ENCODE results near the gene CHST8. TPM values are rescaled to one million over a fixed set of nuclear protein-coding genes. Genes with fewer than 3 reads are reported as not detected.
"Not testable (repeated sequence)": the region's sequence is repeated elsewhere in the genome, so short reads cannot be mapped to it uniquely, and the experiment has no call there.

Gene CHST8
- total RNA-seq, 1 donor from 2014 or later: 26.6 TPM

GRCh38 chr19:33660410-33661124, 38.8 kb downstream of the CHST8 start:
- peaks cover 5% of the 10 kb centered on the region for H3K27me3 Mint-ChIP-seq (ENCODE audit: low read depth)
- H3K4me3 Mint-ChIP-seq: no peak overlapping the region
- H3K4me1 Mint-ChIP-seq: peaks cover 3% of the 10 kb centered on the region
- H3K27ac Mint-ChIP-seq: no peak overlapping the region
- TF ChIP-seq CTCF (IDR thresholded peaks at IDR 0.05; ENCODE audit: unreplicated experiment): no peak
- no peaks in the 10 kb centered on the region for H3K9me3 Mint-ChIP-seq
- peak in 1 of 2 experiments; percentile 17 for DNase-seq (ENCODE audit: low spot score in 2 of 2, unreplicated experiment in 2 of 2)
- H3K36me3 Mint-ChIP-seq: no peaks in the 10 kb centered on the region

DNA sequence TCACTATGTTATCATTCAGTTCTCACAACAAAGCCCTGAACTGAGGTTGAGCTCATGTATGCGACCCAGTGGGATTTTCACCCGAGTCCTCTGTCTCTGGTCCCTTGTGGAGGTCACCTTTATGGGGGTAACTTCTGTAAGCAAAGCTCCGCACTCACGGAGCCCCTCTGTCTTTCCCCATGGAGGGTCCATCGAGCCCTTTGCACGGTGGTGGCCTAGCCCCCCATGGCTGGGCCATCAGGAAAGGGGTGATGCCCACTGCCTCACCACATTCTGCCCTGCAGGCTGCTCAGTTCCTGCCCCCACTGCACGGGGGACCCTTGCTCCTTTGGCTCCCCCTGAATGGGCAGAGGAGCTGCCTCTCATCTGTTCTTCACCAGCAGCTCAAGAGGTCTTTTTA, 39.6 kb downstream of the CHST8 start:
- Mint-ChIP-seq H3K9me3 (no peaks in the 10 kb centered on the region), H3K36me3 (no peaks in the 10 kb centered on the region), H3K4me1 (no peaks in the 10 kb centered on the region), H3K4me3 (no peak overlapping the region), H3K27ac (no peak overlapping the region), H3K27me3 (ENCODE audit: low read depth) (peaks cover 6% of the 10 kb centered on the region)
- no peak for TF ChIP-seq CTCF (IDR thresholded peaks at IDR 0.05; ENCODE audit: unreplicated experiment)
- peak in 1 of 2 experiments; percentile 32 for DNase-seq (ENCODE audit: low spot score in 2 of 2, unreplicated experiment in 2 of 2)

- DNase-seq (ENCODE audit: low spot score in 2 of 2, unreplicated experiment in 2 of 2): peak in 1 of 2 experiments; percentile 24
- no peak overlapping the region for H3K27ac Mint-ChIP-seq
- H3K27me3 Mint-ChIP-seq (ENCODE audit: low read depth): peaks cover 6% of the 10 kb centered on the region
- H3K4me3 Mint-ChIP-seq: no peak overlapping the region
- TF ChIP-seq CTCF (IDR thresholded peaks at IDR 0.05; ENCODE audit: unreplicated experiment): no peak
- H3K9me3 Mint-ChIP-seq: no peaks in the 10 kb centered on the region
- no peaks in the 10 kb centered on the region for H3K36me3 Mint-ChIP-seq
- no peaks in the 10 kb centered on the region for H3K4me1 Mint-ChIP-seq
These were observed 40.8 kb downstream of the CHST8 start for GRCh38 chr19:33662391-33663092.

GRCh38 chr19:33663316-33663715, 41.6 kb downstream of the CHST8 start:
- H3K27ac Mint-ChIP-seq, H3K9me3 Mint-ChIP-seq, H3K4me3 Mint-ChIP-seq, H3K4me1 Mint-ChIP-seq, H3K36me3 Mint-ChIP-seq: not testable (repeated sequence)
- H3K27me3 Mint-ChIP-seq (ENCODE audit: low read depth): peaks cover 10% of the 10 kb centered on the region
- DNase-seq (ENCODE audit: low spot score in 2 of 2, unreplicated experiment in 2 of 2): peak in 1 of 2 experiments; percentile 14

- no peak overlapping the region for H3K27ac Mint-ChIP-seq
- TF ChIP-seq CTCF (IDR thresholded peaks at IDR 0.05; ENCODE audit: unreplicated experiment): no peak
- no peaks in the 10 kb centered on the region for H3K4me1 Mint-ChIP-seq
These were observed 43.0 kb downstream of the CHST8 start for GRCh38 chr19:33664744-33665143.

More at GRCh38 chr19:33664744-33665143, 43.0 kb downstream of the CHST8 start:
- Mint-ChIP-seq H3K36me3 (no peaks in the 10 kb centered on the region), H3K27me3 (ENCODE audit: low read depth) (peaks cover 17% of the 10 kb centered on the region), H3K9me3 (no peaks in the 10 kb centered on the region), H3K4me3 (no peak overlapping the region)
- no peak for DNase-seq (ENCODE audit: low spot score in 2 of 2, unreplicated experiment in 2 of 2)

Data from mesothelial cell of epicardium (in vitro differentiated cells).